GM15510 (cell line): Measurements from ENCODE around the gene ZC2HC1C.
A peak's percentile ranks its signal among the peaks of the same experiment; 100 is the strongest.

Experiments used
- POLR2A ChIP-seq: IDR thresholded peaks from 3 replicates; pipeline ENCODE4 v1.6.1; 2011; ENCODE audit warnings: borderline replicate concordance; ENCODE audit not compliant: insufficient read length; ENCODE audit errors: extremely low read depth

Gene ZC2HC1C

DNA sequence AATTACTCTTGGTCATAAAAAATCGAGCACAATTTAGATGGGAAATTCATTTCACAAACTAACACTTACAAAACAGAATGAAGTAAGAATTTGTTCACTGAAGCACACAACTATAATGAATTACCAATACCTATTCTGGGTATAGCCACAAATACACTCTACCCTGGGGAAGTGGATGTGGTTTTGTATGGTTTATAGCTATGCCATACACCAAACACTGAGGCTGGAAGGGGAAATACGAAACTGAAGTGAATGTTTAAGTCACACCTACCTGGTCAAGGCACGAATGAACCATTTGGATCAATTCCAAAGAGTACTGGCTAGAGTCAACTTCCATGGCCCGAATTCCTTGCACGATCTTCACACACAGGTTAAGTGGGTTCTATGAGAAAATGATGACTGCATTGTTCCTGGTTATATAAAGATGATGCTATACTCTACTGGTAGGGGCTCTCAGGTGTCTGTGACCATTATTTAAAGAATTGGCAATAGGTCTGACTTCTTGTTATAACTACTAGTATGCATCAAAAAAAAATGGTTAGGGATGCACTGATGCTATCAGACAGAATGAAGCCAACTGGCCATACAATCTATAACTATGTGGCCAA lies 44.6 kb downstream of the ZC2HC1C start:
- no peak for TF ChIP-seq POLR2A

GRCh38 chr14:75119056-75119455 lies 49.6 kb downstream of the ZC2HC1C start:
- no peak for TF ChIP-seq POLR2A

DNA sequence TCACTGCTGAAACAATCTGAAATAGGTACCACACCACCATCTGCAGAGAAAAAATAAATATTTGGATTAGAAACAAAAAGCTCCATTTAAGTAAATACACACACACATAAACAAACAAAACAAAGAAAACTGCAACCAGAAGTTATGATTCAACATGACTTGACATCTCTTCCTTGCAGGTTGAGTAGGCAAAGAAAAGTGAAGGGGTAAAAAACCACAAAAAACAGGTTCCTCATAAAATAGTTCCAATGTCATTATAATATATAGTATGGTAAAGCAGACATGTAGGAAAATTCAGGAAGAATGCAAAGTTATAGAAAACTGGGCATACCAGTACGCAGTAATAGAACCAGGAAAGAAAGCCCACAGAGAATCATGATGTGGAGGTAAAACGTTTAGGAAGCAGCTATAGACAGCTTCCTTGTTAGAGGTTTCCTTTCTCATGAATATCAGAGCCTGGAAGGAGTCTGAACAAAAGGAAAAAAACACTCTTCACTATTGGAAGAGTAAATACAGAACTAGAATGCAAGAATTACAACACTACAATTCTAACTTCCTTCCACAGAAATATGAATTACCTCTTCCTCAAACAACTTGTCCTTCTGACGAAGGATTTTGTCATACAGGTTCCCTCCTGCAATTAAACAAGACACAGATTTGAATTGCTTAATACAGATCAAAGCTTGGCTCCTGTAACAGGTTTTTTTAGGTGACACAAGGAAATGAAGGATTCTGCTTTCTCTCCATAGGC lies 51.3 kb downstream of the ZC2HC1C start:
- TF ChIP-seq POLR2A, result no peak

- TF ChIP-seq POLR2A, result no peak
These were observed 52.1 kb downstream of the ZC2HC1C start for GRCh38 chr14:75121552-75121951.

GRCh38 chr14:75123991-75124390 lies 54.5 kb downstream of the ZC2HC1C start:
- TF ChIP-seq POLR2A, result no peak

DNA sequence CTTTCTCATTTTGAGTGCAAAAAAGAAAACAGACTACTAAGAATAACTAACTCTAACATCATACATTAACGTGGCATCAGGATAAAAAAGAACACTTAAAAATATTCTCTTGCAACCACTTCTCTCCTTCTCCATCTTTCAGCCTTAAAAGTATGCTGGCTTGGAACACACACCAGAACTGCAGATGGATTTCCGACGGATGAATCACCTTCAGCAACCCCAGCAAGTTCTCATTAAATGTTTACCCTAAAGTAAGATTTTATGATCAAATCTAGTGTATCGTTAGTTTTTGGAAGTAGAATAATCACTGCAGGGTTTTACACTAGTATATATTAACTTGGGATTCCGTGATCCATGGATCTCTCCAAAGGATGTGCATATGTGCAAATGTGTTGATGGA lies 56.2 kb downstream of the ZC2HC1C start:
- no peak for TF ChIP-seq POLR2A

DNA sequence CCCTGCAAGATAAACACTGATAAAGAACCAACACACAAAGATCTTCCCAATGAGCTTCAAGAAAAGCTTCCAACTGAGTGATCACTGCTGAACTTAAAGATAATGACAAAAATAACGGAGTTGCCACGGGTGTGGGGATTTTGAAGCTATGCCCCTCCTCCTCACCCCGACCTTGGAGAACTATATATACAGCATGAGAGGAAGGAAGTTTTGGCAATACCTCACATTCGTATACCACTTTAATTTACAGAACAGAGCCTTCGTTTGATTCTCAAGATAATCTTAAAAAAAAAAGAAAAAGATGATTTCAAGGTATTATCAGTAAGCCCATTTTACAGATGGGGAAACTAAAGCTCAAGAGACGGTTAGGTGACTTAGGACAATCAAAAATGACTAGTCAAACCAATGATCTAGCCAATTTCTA lies 56.7 kb downstream of the ZC2HC1C start:
- no peak for TF ChIP-seq POLR2A

DNA sequence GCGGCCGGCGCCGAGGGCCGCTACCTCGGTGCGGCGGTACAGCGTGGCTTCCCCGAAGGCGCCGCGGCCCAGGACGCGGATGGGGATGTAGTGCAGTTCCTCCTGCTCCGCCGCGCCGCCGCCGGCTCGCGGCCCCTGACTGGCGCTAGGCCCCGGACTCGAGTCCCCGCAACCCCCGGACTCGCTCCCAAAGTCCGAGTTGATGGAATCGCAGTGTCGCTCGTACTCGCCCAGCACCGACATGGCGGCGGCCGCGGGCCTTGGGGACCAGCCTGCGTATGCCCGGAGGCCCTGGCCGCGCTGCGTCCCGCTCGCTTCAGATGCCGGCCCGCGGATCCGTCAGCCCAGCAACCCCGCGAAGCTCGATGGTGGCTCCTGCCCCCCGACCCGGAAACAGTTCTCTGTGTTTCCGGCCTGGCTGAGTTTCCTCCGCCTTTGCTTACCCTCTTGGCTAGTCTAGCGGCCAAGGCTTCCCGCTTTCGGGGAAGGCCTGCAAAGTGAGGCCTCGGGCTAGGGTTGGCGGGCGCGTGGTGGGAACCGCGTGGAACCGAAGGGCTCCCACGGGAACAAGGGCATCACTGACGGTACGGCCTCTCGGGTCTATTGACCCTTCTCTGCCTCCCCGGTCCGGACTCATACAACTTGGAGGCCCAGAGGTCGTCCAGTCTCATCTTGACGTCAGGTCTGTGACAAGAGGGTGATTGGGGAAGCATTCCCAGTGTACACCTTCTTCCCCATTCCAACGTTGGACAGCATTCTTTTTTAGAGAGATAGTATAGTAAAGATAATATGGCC lies 57.4 kb downstream of the ZC2HC1C start, which contains the start of gene NEK9:
NEK9 (minus strand) TSS at position 370 of the 795 bp plus-strand sequence; CDS start at position 243, 127 bp downstream.
- TF ChIP-seq POLR2A, result peak; percentile 96

- no peak for TF ChIP-seq POLR2A
These were observed 58.6 kb downstream of the ZC2HC1C start for GRCh38 chr14:75127903-75128595.

DNA sequence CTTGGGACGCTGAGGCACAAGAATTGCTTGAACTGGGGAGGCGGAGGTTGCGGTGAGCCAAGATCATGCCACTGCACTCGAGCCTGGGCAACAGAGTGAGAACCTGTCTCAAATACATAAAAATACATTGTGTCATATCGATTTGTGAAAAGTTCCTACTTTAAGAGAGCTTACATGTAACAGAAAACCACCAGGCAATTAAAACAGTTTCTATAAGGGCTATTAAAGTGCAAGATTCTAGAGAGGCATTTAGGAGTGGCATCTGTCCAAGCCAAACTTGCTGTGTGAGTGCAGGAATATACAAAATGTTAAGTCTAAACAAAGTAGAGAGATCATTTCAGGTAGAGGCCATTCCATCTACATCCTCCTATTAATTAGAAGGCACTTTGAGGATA lies 59.2 kb downstream of the ZC2HC1C start:
- TF ChIP-seq POLR2A, result no peak
